SK-N-SH treated with all-trans-retinoic acid at 6 μM for 48 hours (cell line): ENCODE measurements around the gene PIGZ.

Experiments
- ATAC-seq: fragments of 200-7000 bp; cut with Tn5 transposase; 3 replicates; pipeline ENCODE4 v1.9.1; 2020; ENCODE audit warnings: mild to moderate bottlenecking, moderate library complexity
- ARNTL ChIP-seq: fragments of 450-650 bp; formaldehyde crosslinking; IDR thresholded peaks from 2 replicates; pipeline ENCODE4 v1.5.0; 2020; ENCODE audit warnings: low read depth, mild to moderate bottlenecking, moderate library complexity, borderline replicate concordance
- BACH2 ChIP-seq: fragments of 250-450 bp; sonication (Bioruptor Pico); IDR thresholded peaks from 2 replicates; pipeline ENCODE4 v1.9.0; 2021; ENCODE audit warnings: mild to moderate bottlenecking, borderline replicate concordance
- CSDC2 ChIP-seq: fragments of 250-450 bp; sonication (Bioruptor Pico); IDR thresholded peaks from 2 replicates; pipeline ENCODE4 v1.5.0; 2020; ENCODE audit warnings: mild to moderate bottlenecking, moderate library complexity
- ESRRG ChIP-seq: fragments of 250-450 bp; sonication (Bioruptor Pico); IDR thresholded peaks from 2 replicates; pipeline ENCODE4 v1.6.1; 2021; ENCODE audit warnings: mild to moderate bottlenecking
- GLIS3 ChIP-seq: fragments of 250-450 bp; sonication (Bioruptor Pico); IDR thresholded peaks from 2 replicates; pipeline ENCODE4 v1.5.0; 2020; ENCODE audit warnings: mild to moderate bottlenecking, moderate library complexity
- ISL1 ChIP-seq: fragments of 250-450 bp; sonication (Bioruptor Pico); IDR thresholded peaks from 2 replicates; pipeline ENCODE4 v2.1.2; 2022; ENCODE audit warnings: mild to moderate bottlenecking, moderate library complexity
- OSR1 ChIP-seq: fragments of 250-450 bp; sonication (Bioruptor Pico); IDR thresholded peaks from 2 replicates; pipeline ENCODE4 v1.8.0; 2022; ENCODE audit warnings: moderate library complexity, mild to moderate bottlenecking, inconsistent platforms
- POU6F1 ChIP-seq: fragments of 250-450 bp; sonication (Bioruptor Pico); IDR thresholded peaks from 2 replicates; pipeline ENCODE4 v1.8.0; 2021; ENCODE audit warnings: low read depth, mild to moderate bottlenecking, moderate library complexity, borderline replicate concordance
- PPARA ChIP-seq: fragments of 250-450 bp; sonication (Bioruptor Pico); IDR thresholded peaks from 2 replicates; pipeline ENCODE4 v1.5.0; 2020; ENCODE audit warnings: mild to moderate bottlenecking, borderline replicate concordance
- RARB ChIP-seq: fragments of 250-450 bp; sonication (Bioruptor Pico); IDR thresholded peaks from 2 replicates; pipeline ENCODE4 v1.8.0; 2021; ENCODE audit warnings: mild to moderate bottlenecking, moderate library complexity
- SNAI2 ChIP-seq: fragments of 250-450 bp; sonication (Bioruptor Pico); IDR thresholded peaks from 2 replicates; pipeline ENCODE4 v1.5.0; 2020; ENCODE audit warnings: mild to moderate bottlenecking, moderate library complexity
- TCF4 ChIP-seq: fragments of 250-450 bp; sonication (Bioruptor Pico); IDR thresholded peaks from 2 replicates; pipeline ENCODE4 v1.8.0; 2021; ENCODE audit warnings: mild to moderate bottlenecking, moderate library complexity, borderline replicate concordance
- TOX ChIP-seq: fragments of 250-450 bp; sonication (Bioruptor Pico); IDR thresholded peaks from 2 replicates; pipeline ENCODE4 v1.8.0; 2021; ENCODE audit warnings: mild to moderate bottlenecking, moderate library complexity, borderline replicate concordance
- TSHZ2 ChIP-seq: fragments of 250-450 bp; sonication (Bioruptor Pico); IDR thresholded peaks from 2 replicates; pipeline ENCODE4 v1.5.0; 2020; ENCODE audit warnings: mild to moderate bottlenecking, moderate library complexity
- ZC3H10 ChIP-seq: fragments of 250-450 bp; sonication (Bioruptor Pico); IDR thresholded peaks from 2 replicates; pipeline ENCODE4 v1.5.1; 2021; ENCODE audit warnings: mild to moderate bottlenecking, moderate library complexity
- ZFP3 ChIP-seq: fragments of 250-450 bp; sonication (Bioruptor Pico); IDR thresholded peaks from 2 replicates; pipeline ENCODE4 v1.5.0; 2020; ENCODE audit warnings: mild to moderate bottlenecking, moderate library complexity
- ZFP30 ChIP-seq: fragments of 450-650 bp; formaldehyde crosslinking; IDR thresholded peaks from 2 replicates; pipeline ENCODE4 v1.5.0; 2022; ENCODE audit warnings: mild to moderate bottlenecking, moderate library complexity
- ZNF565 ChIP-seq: fragments of 450-650 bp; formaldehyde crosslinking; conservative IDR thresholded peaks from 2 replicates; pipeline ENCODE4 v1.5.0; 2020; ENCODE audit warnings: low read depth, mild to moderate bottlenecking, moderate library complexity
- ZNF70 ChIP-seq: fragments of 450-650 bp; formaldehyde crosslinking; IDR thresholded peaks from 2 replicates; pipeline ENCODE4 v1.5.0; 2020; ENCODE audit warnings: mild to moderate bottlenecking, moderate library complexity
- ZNF8 ChIP-seq: fragments of 450-650 bp; formaldehyde crosslinking; IDR thresholded peaks from 2 replicates; pipeline ENCODE4 v1.5.0; 2020; ENCODE audit warnings: mild to moderate bottlenecking, moderate library complexity
- TF ChIP-seq, protein P1 (sequence below): fragments of 250-450 bp; sonication (Bioruptor Pico); IDR thresholded peaks from 2 replicates; pipeline ENCODE4 v1.5.1; 2020; ENCODE audit warnings: low read depth, mild to moderate bottlenecking, moderate library complexity
- TF ChIP-seq, protein P2 (sequence below): fragments of 250-450 bp; sonication (Bioruptor Pico); IDR thresholded peaks from 2 replicates; pipeline ENCODE4 v1.8.0; 2020; ENCODE audit warnings: mild to moderate bottlenecking, moderate library complexity, borderline replicate concordance

Gene PIGZ

DNA sequence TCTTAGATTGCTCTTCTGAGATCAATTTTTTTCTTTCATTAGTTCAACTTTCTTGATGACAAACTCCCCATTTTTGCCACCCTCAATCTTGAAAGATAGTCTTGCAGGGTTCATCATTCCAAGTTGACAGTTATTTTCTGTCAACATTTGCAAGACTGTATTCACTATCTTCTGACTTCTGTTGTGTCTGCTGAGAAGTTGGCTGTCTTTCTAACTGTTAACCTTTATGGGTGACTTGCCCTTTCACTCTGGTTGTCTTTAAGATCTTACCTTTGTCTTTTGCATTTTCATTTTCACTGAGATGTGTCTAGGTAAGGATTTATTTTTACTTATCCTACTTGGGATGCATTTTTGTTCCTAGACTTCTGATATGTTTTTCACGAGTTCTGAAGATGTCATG lies 14.6 kb upstream of the PIGZ start (continued):
- TF ChIP-seq ZNF565 (CRISPR knock-in tag) = no peak
- TF ChIP-seq OSR1 (CRISPR knock-in tag) = no peak
- TF ChIP-seq CSDC2 = no peak
- TF ChIP-seq TOX = no peak
- TF ChIP-seq, all 23 proteins: peak for 0

DNA sequence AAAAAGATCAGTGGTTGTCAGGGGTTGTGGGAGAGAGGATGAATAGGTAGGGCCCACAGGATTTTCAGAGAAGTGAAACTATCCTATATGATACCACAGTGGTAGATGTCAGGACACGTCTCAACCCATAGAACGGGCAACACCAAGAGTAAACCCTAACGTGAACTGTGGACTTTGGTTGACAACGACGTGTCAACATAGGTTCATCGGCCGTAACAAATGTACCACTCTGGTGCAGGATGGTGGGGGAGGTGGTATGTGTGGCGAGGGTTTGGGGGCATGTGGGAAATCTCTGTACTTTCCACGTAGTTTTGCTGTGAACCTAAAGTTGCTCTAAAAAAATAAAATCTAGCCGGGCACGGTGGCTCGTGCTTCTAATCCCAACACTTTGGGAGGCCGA lies 13.0 kb upstream of the PIGZ start:
- no peak for ATAC-seq
- TF ChIP-seq ESRRG (CRISPR knock-in tag) (no peak), PPARA (CRISPR knock-in tag) (no peak), OSR1 (CRISPR knock-in tag) (no peak), ARNTL (CRISPR knock-in tag) (no peak)
- TF ChIP-seq, all 23 proteins: peak for 0

DNA sequence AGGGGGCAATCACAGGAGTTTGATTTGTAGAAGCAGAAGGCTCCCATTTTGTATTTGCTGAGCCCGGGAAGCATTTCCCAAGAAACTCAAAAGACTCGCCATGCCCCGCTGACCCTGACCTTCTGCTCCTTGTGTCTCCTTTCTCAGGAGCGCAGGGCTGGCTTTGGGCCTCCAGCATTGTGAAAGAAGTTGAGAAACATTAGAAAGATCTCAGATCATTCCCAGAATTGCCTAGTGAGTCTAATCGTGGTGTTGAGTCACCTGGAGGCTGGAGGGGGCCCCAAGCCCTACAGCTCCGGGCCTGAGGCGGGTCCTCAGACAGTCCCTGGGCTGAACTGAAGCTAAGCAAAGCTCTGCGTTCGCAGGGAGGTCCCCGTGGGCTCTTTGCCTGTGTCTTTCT lies 10.9 kb upstream of the PIGZ start:
- no peak for ATAC-seq
- TF ChIP-seq ZNF565 (CRISPR knock-in tag) (no peak), CSDC2 (no peak), OSR1 (CRISPR knock-in tag) (no peak), TSHZ2 (CRISPR knock-in tag) (no peak), ZFP30 (CRISPR knock-in tag) (no peak), PPARA (CRISPR knock-in tag) (no peak), ZNF8 (CRISPR knock-in tag) (no peak), TCF4 (CRISPR knock-in tag) (no peak), RARB (CRISPR knock-in tag) (no peak), BACH2 (CRISPR knock-in tag) (no peak), ISL1 (CRISPR knock-in tag) (no peak), ARNTL (CRISPR knock-in tag) (no peak), POU6F1 (CRISPR knock-in tag) (no peak)
- TF ChIP-seq, protein P1, sequence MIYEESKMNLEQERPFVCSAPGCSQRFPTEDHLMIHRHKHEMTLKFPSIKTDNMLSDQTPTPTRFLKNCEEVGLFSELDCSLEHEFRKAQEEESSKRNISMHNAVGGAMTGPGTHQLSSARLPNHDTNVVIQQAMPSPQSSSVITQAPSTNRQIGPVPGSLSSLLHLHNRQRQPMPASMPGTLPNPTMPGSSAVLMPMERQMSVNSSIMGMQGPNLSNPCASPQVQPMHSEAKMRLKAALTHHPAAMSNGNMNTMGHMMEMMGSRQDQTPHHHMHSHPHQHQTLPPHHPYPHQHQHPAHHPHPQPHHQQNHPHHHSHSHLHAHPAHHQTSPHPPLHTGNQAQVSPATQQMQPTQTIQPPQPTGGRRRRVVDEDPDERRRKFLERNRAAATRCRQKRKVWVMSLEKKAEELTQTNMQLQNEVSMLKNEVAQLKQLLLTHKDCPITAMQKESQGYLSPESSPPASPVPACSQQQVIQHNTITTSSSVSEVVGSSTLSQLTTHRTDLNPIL = no peak
- TF ChIP-seq, protein P2, sequence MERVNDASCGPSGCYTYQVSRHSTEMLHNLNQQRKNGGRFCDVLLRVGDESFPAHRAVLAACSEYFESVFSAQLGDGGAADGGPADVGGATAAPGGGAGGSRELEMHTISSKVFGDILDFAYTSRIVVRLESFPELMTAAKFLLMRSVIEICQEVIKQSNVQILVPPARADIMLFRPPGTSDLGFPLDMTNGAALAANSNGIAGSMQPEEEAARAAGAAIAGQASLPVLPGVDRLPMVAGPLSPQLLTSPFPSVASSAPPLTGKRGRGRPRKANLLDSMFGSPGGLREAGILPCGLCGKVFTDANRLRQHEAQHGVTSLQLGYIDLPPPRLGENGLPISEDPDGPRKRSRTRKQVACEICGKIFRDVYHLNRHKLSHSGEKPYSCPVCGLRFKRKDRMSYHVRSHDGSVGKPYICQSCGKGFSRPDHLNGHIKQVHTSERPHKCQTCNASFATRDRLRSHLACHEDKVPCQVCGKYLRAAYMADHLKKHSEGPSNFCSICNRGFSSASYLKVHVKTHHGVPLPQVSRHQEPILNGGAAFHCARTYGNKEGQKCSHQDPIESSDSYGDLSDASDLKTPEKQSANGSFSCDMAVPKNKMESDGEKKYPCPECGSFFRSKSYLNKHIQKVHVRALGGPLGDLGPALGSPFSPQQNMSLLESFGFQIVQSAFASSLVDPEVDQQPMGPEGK (CRISPR knock-in tag) = no peak

DNA sequence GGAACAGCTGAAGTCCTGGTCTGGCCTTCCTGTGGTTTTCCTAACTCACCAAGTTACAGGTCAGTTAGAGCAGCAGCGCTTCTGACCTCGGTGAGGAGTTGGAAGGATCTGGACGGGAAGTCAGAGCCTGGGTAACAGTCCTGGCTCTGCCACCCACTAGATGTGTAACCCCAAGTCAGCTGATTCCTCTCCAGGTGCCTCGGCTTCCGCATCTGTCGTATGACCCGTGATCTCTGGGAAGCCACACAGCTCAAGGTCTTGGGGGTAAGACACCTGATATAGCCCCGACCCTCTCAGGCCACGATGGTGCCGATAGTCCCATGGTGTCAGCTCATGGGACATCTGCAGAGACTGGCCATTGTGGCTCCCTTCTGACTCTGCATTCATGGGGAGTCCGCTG lies 8.3 kb upstream of the PIGZ start:
- TF ChIP-seq ESRRG (CRISPR knock-in tag) = no peak
- no peak for TF ChIP-seq OSR1 (CRISPR knock-in tag)
- no peak for TF ChIP-seq ZC3H10 (CRISPR knock-in tag)
- no peak for TF ChIP-seq TCF4 (CRISPR knock-in tag)
- TF ChIP-seq ISL1 (CRISPR knock-in tag) = no peak
- no peak for TF ChIP-seq ZNF70 (CRISPR knock-in tag)
- TF ChIP-seq POU6F1 (CRISPR knock-in tag) = no peak
- TF ChIP-seq CSDC2 = no peak
- TF ChIP-seq ZNF8 (CRISPR knock-in tag) = no peak
- no peak for TF ChIP-seq GLIS3 (CRISPR knock-in tag)
- no peak for TF ChIP-seq ZFP30 (CRISPR knock-in tag)
- no peak for TF ChIP-seq ZFP3
- no peak for TF ChIP-seq ARNTL (CRISPR knock-in tag)
- no peak for TF ChIP-seq BACH2 (CRISPR knock-in tag)
- no peak for TF ChIP-seq SNAI2 (CRISPR knock-in tag)
- no peak for TF ChIP-seq TSHZ2 (CRISPR knock-in tag)

More for the DNA sequence above, 8.3 kb upstream of the PIGZ start:
- ATAC-seq = no peak
